Thoracic aorta (tissue), 2 donors: ENCODE results near the gene EPS8L2. TPM values are rescaled to one million over a fixed set of nuclear protein-coding genes. Genes with fewer than 3 reads are reported as not detected.

ENCODE experiments used
- ATAC-seq: fragments of 150-250 bp; one replicate; pipeline ENCODE4 v1.8.0; 2017; ENCODE audit warnings: low read depth; ENCODE audit not compliant: insufficient number of reproducible peaks, low FRiP score
- DNase-seq: peaks from one replicate; pipeline ENCODE4 v3.0.0-alpha.2; 2020; ENCODE audit warnings: low spot score
- H3K27ac ChIP-seq, 2 donors: fragments of 200-600 bp; sonication (generic); 1 replicate in 1 of 2; 2 replicates in 1 of 2; pipeline ENCODE4 v1.5.1; 2016; ENCODE audit warnings: mild to moderate bottlenecking in 2 of 2, moderate library complexity in 2 of 2
- H3K27me3 ChIP-seq: fragments of 200-600 bp; sonication (generic); replicated peaks from 2 replicates; pipeline ENCODE4 v1.6.0; 2016; ENCODE audit warnings: mild to moderate bottlenecking; ENCODE audit not compliant: insufficient read depth
- H3K36me3 ChIP-seq: fragments of 200-600 bp; sonication (generic); one replicate; pipeline ENCODE4 v1.5.1; 2016
- H3K4me1 ChIP-seq, 2 donors: fragments of 200-600 bp; sonication (generic); 1 replicate in 1 of 2; 2 replicates in 1 of 2; pipeline versions ENCODE4 v1.5.1 to v1.6.0; 2016; ENCODE audit warnings: low read depth in 2 of 2, mild to moderate bottlenecking in 1 of 2; ENCODE audit not compliant: control insufficient read depth in 1 of 2
- H3K4me3 ChIP-seq: fragments of 200-600 bp; sonication (generic); 2 replicates; pipeline ENCODE4 v1.5.1; 2016; ENCODE audit warnings: mild to moderate bottlenecking
- H3K9me3 ChIP-seq: fragments of 200-600 bp; sonication (generic); 2 replicates; pipeline ENCODE4 v1.5.1; 2016
- CTCF ChIP-seq: fragments of 200-600 bp; sonication (generic); IDR thresholded peaks from one replicate; pipeline ENCODE4 v1.5.1; 2019; ENCODE audit warnings: antibody characterized with exemption
- total RNA-seq, 2 donors: library from RNA; depleted of rRNA; stranded (reverse); fragments of >200 nt; gene quantifications; one replicate each; pipeline versions ENCODE4 v1.1.0 to v1.2.3, GENCODE V29; 2016

Gene EPS8L2
- total RNA-seq, 2 donors from 2014 or later: 39.6 to 75.9 TPM

GRCh38 chr11:702462-703461, 3.3 kb upstream of the EPS8L2 start:
- Histone ChIP-seq H3K4me3 (peak overlapping the region; percentile 37), H3K27ac (peak overlapping the region; percentile 58 to 95)
- DNase-seq: no peak

GRCh38 chr11:703506-703905, 2.5 kb upstream of the EPS8L2 start:
- DNase-seq (no peak), ATAC-seq (no peak)
- Histone ChIP-seq H3K4me3 (no peak overlapping the region), H3K27me3 (no peaks in the 10 kb centered on the region), H3K36me3 (peaks cover 8% of the 10 kb centered on the region), H3K9me3 (no peaks in the 10 kb centered on the region), H3K27ac (peak overlapping the region; percentile 58 to 95), H3K4me1 (peaks cover 22 to 59% of the 10 kb centered on the region in 2 donors)
- TF ChIP-seq CTCF: no peak

More at GRCh38 chr11:702462-703461, 3.3 kb upstream of the EPS8L2 start:
- Histone ChIP-seq H3K9me3 (no peaks in the 10 kb centered on the region), H3K4me1 (peaks cover 26 to 62% of the 10 kb centered on the region in 2 donors), H3K27me3 (no peaks in the 10 kb centered on the region), H3K36me3 (peaks cover 8% of the 10 kb centered on the region)
- no peak for ATAC-seq
- TF ChIP-seq CTCF: no peak

- DNase-seq (no peak), ATAC-seq (no peak)
- no peak for TF ChIP-seq CTCF
- H3K27me3 ChIP-seq: no peaks in the 10 kb centered on the region
- H3K36me3 ChIP-seq: peaks cover 8% of the 10 kb centered on the region
- peaks cover 22 to 56% of the 10 kb centered on the region in 2 donors for H3K4me1 ChIP-seq
- peak overlapping the region; percentile 80 to 95 for H3K27ac ChIP-seq
- no peaks in the 10 kb centered on the region for H3K9me3 ChIP-seq
- no peak overlapping the region for H3K4me3 ChIP-seq
Observed at GRCh38 chr11:704228-704674, 1.8 kb upstream of the EPS8L2 start.

GRCh38 chr11:704781-705645, 1.0 kb upstream of the EPS8L2 start:
- Histone ChIP-seq H3K27ac (peak overlapping the region; percentile 80 to 95), H3K4me3 (peak overlapping the region; percentile 92), H3K27me3 (no peaks in the 10 kb centered on the region), H3K4me1 (peaks cover 22 to 56% of the 10 kb centered on the region in 2 donors), H3K36me3 (peaks cover 8% of the 10 kb centered on the region), H3K9me3 (no peaks in the 10 kb centered on the region)
- no peak for TF ChIP-seq CTCF
- ATAC-seq: no peak
- no peak for DNase-seq
